Measurements from ENCODE around the gene MAVS. TPM values are rescaled to one million over a fixed set of nuclear protein-coding genes. Genes with fewer than 3 reads are reported as not detected.
"Not testable (repeated sequence)": the region's sequence is repeated elsewhere in the genome, so short reads cannot be mapped to it uniquely, and the experiment has no call there.

MAVS gene
- total RNA-seq, 1 donor from 2014 or later: 14.6 TPM

GRCh38 chr20:3843990-3844619, 2.5 kb upstream of the MAVS start:
- H3K27me3 ChIP-seq (ENCODE audit: control insufficient read depth in 3 of 3, insufficient read depth in 3 of 3, low read length in 3 of 3); H3K9me3 ChIP-seq (ENCODE audit: control insufficient read depth in 3 of 3, low read length in 3 of 3); H3K4me3 ChIP-seq (ENCODE audit: low read length in 3 of 3); H3K27ac ChIP-seq (ENCODE audit: low read depth, low read length); H3K9ac ChIP-seq (ENCODE audit: low read depth in 1 of 3, low read length in 3 of 3); H3K36me3 ChIP-seq (ENCODE audit: control insufficient read depth in 3 of 3, insufficient read depth in 3 of 3, low read length in 3 of 3): not testable (repeated sequence)
- H3K4me1 ChIP-seq (ENCODE audit: control insufficient read depth in 3 of 3, insufficient read depth in 3 of 3, low read length in 3 of 3): peaks cover 11 to 26% (median 22%) of the 10 kb centered on the region in 3 donors

GRCh38 chr20:3846378-3846739, 275 bp upstream of the MAVS start:
- H3K9me3 ChIP-seq (ENCODE audit: control insufficient read depth in 3 of 3, low read length in 3 of 3): no peaks in the 10 kb centered on the region
- peak overlapping the region; percentile 98 to 99 (median 99) for H3K9ac ChIP-seq (ENCODE audit: low read depth in 1 of 3, low read length in 3 of 3)

GRCh38 chr20:3847429-3847940, 851 bp downstream of the MAVS start:
- H3K27me3 ChIP-seq (ENCODE audit: control insufficient read depth in 3 of 3, insufficient read depth in 3 of 3, low read length in 3 of 3): no peaks in the 10 kb centered on the region
- peak overlapping the region; percentile 89 to 97 (median 93) for H3K4me3 ChIP-seq (ENCODE audit: low read length in 3 of 3)
- H3K9me3 ChIP-seq (ENCODE audit: control insufficient read depth in 3 of 3, low read length in 3 of 3): no peaks in the 10 kb centered on the region
- H3K27ac ChIP-seq (ENCODE audit: low read depth, low read length): peak overlapping the region; percentile 93
- peaks cover 0 to 2% (median 2%) of the 10 kb centered on the region in 3 donors for H3K36me3 ChIP-seq (ENCODE audit: control insufficient read depth in 3 of 3, insufficient read depth in 3 of 3, low read length in 3 of 3)
- H3K4me1 ChIP-seq (ENCODE audit: control insufficient read depth in 3 of 3, insufficient read depth in 3 of 3, low read length in 3 of 3): peaks cover 11 to 27% (median 22%) of the 10 kb centered on the region in 3 donors
- peak overlapping the region; percentile 87 to 99 (median 99) for H3K9ac ChIP-seq (ENCODE audit: low read depth in 1 of 3, low read length in 3 of 3)

More at GRCh38 chr20:3846378-3846739, 275 bp upstream of the MAVS start:
- H3K4me1 ChIP-seq (ENCODE audit: control insufficient read depth in 3 of 3, insufficient read depth in 3 of 3, low read length in 3 of 3): peaks cover 11 to 27% (median 22%) of the 10 kb centered on the region in 3 donors
- H3K27me3 ChIP-seq (ENCODE audit: control insufficient read depth in 3 of 3, insufficient read depth in 3 of 3, low read length in 3 of 3): no peaks in the 10 kb centered on the region
- H3K36me3 ChIP-seq (ENCODE audit: control insufficient read depth in 3 of 3, insufficient read depth in 3 of 3, low read length in 3 of 3): peaks cover 0 to 2% (median 0%) of the 10 kb centered on the region in 3 donors
- H3K27ac ChIP-seq (ENCODE audit: low read depth, low read length): peak overlapping the region; percentile 93
- H3K4me3 ChIP-seq (ENCODE audit: low read length in 3 of 3): peak overlapping the region; percentile 89 to 97 (median 93)

- Histone ChIP-seq H3K27me3 (ENCODE audit: control insufficient read depth in 3 of 3, insufficient read depth in 3 of 3, low read length in 3 of 3) (no peaks in the 10 kb centered on the region), H3K4me1 (ENCODE audit: control insufficient read depth in 3 of 3, insufficient read depth in 3 of 3, low read length in 3 of 3) (peaks cover 11 to 27% (median 22%) of the 10 kb centered on the region in 3 donors), H3K9me3 (ENCODE audit: control insufficient read depth in 3 of 3, low read length in 3 of 3) (no peaks in the 10 kb centered on the region), H3K27ac (ENCODE audit: low read depth, low read length) (no peak overlapping the region), H3K36me3 (ENCODE audit: control insufficient read depth in 3 of 3, insufficient read depth in 3 of 3, low read length in 3 of 3) (peaks cover 0 to 2% (median 2%) of the 10 kb centered on the region in 3 donors), H3K9ac (ENCODE audit: low read depth in 1 of 3, low read length in 3 of 3) (peak overlapping the region in 2 of 3 donors; percentile 11 to 47), H3K4me3 (ENCODE audit: low read length in 3 of 3) (no peak overlapping the region)
These were observed 1.9 kb downstream of the MAVS start for GRCh38 chr20:3848565-3848964.

- Histone ChIP-seq H3K36me3 (ENCODE audit: control insufficient read depth in 3 of 3, insufficient read depth in 3 of 3, low read length in 3 of 3) (peaks cover 22 to 33% (median 28%) of the 10 kb centered on the region in 3 donors), H3K27ac (ENCODE audit: low read depth, low read length) (no peak overlapping the region)
These were observed 7.8 kb downstream of the MAVS start for GRCh38 chr20:3854462-3854871.

GRCh38 chr20:3857405-3857804, 10.8 kb downstream of the MAVS start:
- Histone ChIP-seq H3K27ac (ENCODE audit: low read depth, low read length) (no peak overlapping the region), H3K4me3 (ENCODE audit: low read length in 3 of 3) (no peak overlapping the region), H3K9ac (ENCODE audit: low read depth in 1 of 3, low read length in 3 of 3) (no peak overlapping the region), H3K4me1 (ENCODE audit: control insufficient read depth in 3 of 3, insufficient read depth in 3 of 3, low read length in 3 of 3) (peaks cover 0 to 3% (median 3%) of the 10 kb centered on the region in 3 donors), H3K9me3 (ENCODE audit: control insufficient read depth in 3 of 3, low read length in 3 of 3) (no peaks in the 10 kb centered on the region), H3K27me3 (ENCODE audit: control insufficient read depth in 3 of 3, insufficient read depth in 3 of 3, low read length in 3 of 3) (no peaks in the 10 kb centered on the region), H3K36me3 (ENCODE audit: control insufficient read depth in 3 of 3, insufficient read depth in 3 of 3, low read length in 3 of 3) (peaks cover 36 to 43% (median 43%) of the 10 kb centered on the region in 3 donors)

More at GRCh38 chr20:3854462-3854871, 7.8 kb downstream of the MAVS start:
- H3K4me1 ChIP-seq (ENCODE audit: control insufficient read depth in 3 of 3, insufficient read depth in 3 of 3, low read length in 3 of 3): peaks cover 0 to 3% (median 3%) of the 10 kb centered on the region in 3 donors
- no peak overlapping the region for H3K9ac ChIP-seq (ENCODE audit: low read depth in 1 of 3, low read length in 3 of 3)
- no peaks in the 10 kb centered on the region for H3K27me3 ChIP-seq (ENCODE audit: control insufficient read depth in 3 of 3, insufficient read depth in 3 of 3, low read length in 3 of 3)
- no peak overlapping the region for H3K4me3 ChIP-seq (ENCODE audit: low read length in 3 of 3)
- H3K9me3 ChIP-seq (ENCODE audit: control insufficient read depth in 3 of 3, low read length in 3 of 3): no peaks in the 10 kb centered on the region

GRCh38 chr20:3858689-3859088, 12.1 kb downstream of the MAVS start:
- Histone ChIP-seq H3K4me1 (ENCODE audit: control insufficient read depth in 3 of 3, insufficient read depth in 3 of 3, low read length in 3 of 3) (peaks cover 0 to 3% (median 3%) of the 10 kb centered on the region in 3 donors), H3K36me3 (ENCODE audit: control insufficient read depth in 3 of 3, insufficient read depth in 3 of 3, low read length in 3 of 3) (peaks cover 49 to 56% (median 56%) of the 10 kb centered on the region in 3 donors), H3K4me3 (ENCODE audit: low read length in 3 of 3) (no peak overlapping the region), H3K27ac (ENCODE audit: low read depth, low read length) (no peak overlapping the region), H3K27me3 (ENCODE audit: control insufficient read depth in 3 of 3, insufficient read depth in 3 of 3, low read length in 3 of 3) (no peaks in the 10 kb centered on the region), H3K9ac (ENCODE audit: low read depth in 1 of 3, low read length in 3 of 3) (no peak overlapping the region), H3K9me3 (ENCODE audit: control insufficient read depth in 3 of 3, low read length in 3 of 3) (no peaks in the 10 kb centered on the region)

- Histone ChIP-seq H3K27ac (ENCODE audit: low read depth, low read length) (no peak overlapping the region), H3K27me3 (ENCODE audit: control insufficient read depth in 3 of 3, insufficient read depth in 3 of 3, low read length in 3 of 3) (no peaks in the 10 kb centered on the region), H3K36me3 (ENCODE audit: control insufficient read depth in 3 of 3, insufficient read depth in 3 of 3, low read length in 3 of 3) (peaks cover 71 to 72% (median 72%) of the 10 kb centered on the region in 3 donors), H3K9me3 (ENCODE audit: control insufficient read depth in 3 of 3, low read length in 3 of 3) (no peaks in the 10 kb centered on the region), H3K9ac (ENCODE audit: low read depth in 1 of 3, low read length in 3 of 3) (no peak overlapping the region), H3K4me3 (ENCODE audit: low read length in 3 of 3) (no peak overlapping the region), H3K4me1 (ENCODE audit: control insufficient read depth in 3 of 3, insufficient read depth in 3 of 3, low read length in 3 of 3) (no peaks in the 10 kb centered on the region)
These were observed 14.6 kb downstream of the MAVS start for GRCh38 chr20:3861191-3861590.

- Histone ChIP-seq H3K27me3 (ENCODE audit: control insufficient read depth in 3 of 3, insufficient read depth in 3 of 3, low read length in 3 of 3) (no peaks in the 10 kb centered on the region), H3K4me1 (ENCODE audit: control insufficient read depth in 3 of 3, insufficient read depth in 3 of 3, low read length in 3 of 3) (no peaks in the 10 kb centered on the region), H3K4me3 (ENCODE audit: low read length in 3 of 3) (no peak overlapping the region), H3K9ac (ENCODE audit: low read depth in 1 of 3, low read length in 3 of 3) (no peak overlapping the region), H3K9me3 (ENCODE audit: control insufficient read depth in 3 of 3, low read length in 3 of 3) (no peaks in the 10 kb centered on the region), H3K27ac (ENCODE audit: low read depth, low read length) (no peak overlapping the region), H3K36me3 (ENCODE audit: control insufficient read depth in 3 of 3, insufficient read depth in 3 of 3, low read length in 3 of 3) (peaks cover 73 to 76% (median 74%) of the 10 kb centered on the region in 3 donors)
These were observed 15.7 kb downstream of the MAVS start for GRCh38 chr20:3862333-3862732.

- Histone ChIP-seq H3K4me1 (ENCODE audit: control insufficient read depth in 3 of 3, insufficient read depth in 3 of 3, low read length in 3 of 3) (no peaks in the 10 kb centered on the region), H3K9me3 (ENCODE audit: control insufficient read depth in 3 of 3, low read length in 3 of 3) (no peaks in the 10 kb centered on the region), H3K36me3 (ENCODE audit: control insufficient read depth in 3 of 3, insufficient read depth in 3 of 3, low read length in 3 of 3) (peaks cover 65 to 69% (median 68%) of the 10 kb centered on the region in 3 donors), H3K4me3 (ENCODE audit: low read length in 3 of 3) (no peak overlapping the region), H3K27ac (ENCODE audit: low read depth, low read length) (no peak overlapping the region), H3K27me3 (ENCODE audit: control insufficient read depth in 3 of 3, insufficient read depth in 3 of 3, low read length in 3 of 3) (no peaks in the 10 kb centered on the region), H3K9ac (ENCODE audit: low read depth in 1 of 3, low read length in 3 of 3) (no peak overlapping the region)
These were observed 16.7 kb downstream of the MAVS start for GRCh38 chr20:3863317-3863716.

All from skeletal muscle tissue (tissue), 4 donors.